ENCODE data around the gene COBL.

GRCh38 chr7:51038573-51038972, 278.0 kb downstream of the COBL start:
- TF ChIP-seq CTCF (optimal IDR thresholded peaks at IDR 0.05 in 1 of 3, IDR thresholded peaks at IDR 0.05 in 1 of 3, conservative IDR thresholded peaks at IDR 0.05 in 1 of 3; ENCODE audit: extremely low read depth in 1 of 3, insufficient read depth in 2 of 3, low read length in 3 of 3) = no peak
- TF ChIP-seq EZH2 (IDR thresholded peaks at IDR 0.05; ENCODE audit: low read length) = no peak
